ENCODE data around the gene TENM4. TPM values are rescaled to one million over a fixed set of nuclear protein-coding genes. Genes with fewer than 3 reads are reported as not detected.

The TENM4 gene
- total and polyA plus RNA-seq, 2 of the 8 experiments (the other 6 are each of a cell fraction or from before 2014, with no cell fraction given) = 3.5 to 7.2 TPM

- no peak for TF ChIP-seq TEAD4 (IDR thresholded peaks at IDR 0.05; ENCODE audit: low read depth, low read length)
- no peak for TF ChIP-seq CTBP2 (IDR thresholded peaks at IDR 0.05; ENCODE audit: borderline replicate concordance, insufficient read depth, insufficient read length, low read length)
Measured at GRCh38 chr11:78851878-78852586, 588.8 kb downstream of the TENM4 start (continued).
